Erythroblast (primary cell): ENCODE data around the gene WDR5.

ENCODE experiments used
- GATA1 ChIP-seq: IDR thresholded peaks from 2 replicates; pipeline ENCODE4 v1.6.1; 2011; ENCODE audit warnings: low read depth, mild to moderate bottlenecking, control low read depth, low read length, moderate library complexity
- POLR2A ChIP-seq: IDR thresholded peaks from 2 replicates; pipeline ENCODE4 v1.6.1; 2011; ENCODE audit warnings: mild to moderate bottlenecking, low read length

DNA sequence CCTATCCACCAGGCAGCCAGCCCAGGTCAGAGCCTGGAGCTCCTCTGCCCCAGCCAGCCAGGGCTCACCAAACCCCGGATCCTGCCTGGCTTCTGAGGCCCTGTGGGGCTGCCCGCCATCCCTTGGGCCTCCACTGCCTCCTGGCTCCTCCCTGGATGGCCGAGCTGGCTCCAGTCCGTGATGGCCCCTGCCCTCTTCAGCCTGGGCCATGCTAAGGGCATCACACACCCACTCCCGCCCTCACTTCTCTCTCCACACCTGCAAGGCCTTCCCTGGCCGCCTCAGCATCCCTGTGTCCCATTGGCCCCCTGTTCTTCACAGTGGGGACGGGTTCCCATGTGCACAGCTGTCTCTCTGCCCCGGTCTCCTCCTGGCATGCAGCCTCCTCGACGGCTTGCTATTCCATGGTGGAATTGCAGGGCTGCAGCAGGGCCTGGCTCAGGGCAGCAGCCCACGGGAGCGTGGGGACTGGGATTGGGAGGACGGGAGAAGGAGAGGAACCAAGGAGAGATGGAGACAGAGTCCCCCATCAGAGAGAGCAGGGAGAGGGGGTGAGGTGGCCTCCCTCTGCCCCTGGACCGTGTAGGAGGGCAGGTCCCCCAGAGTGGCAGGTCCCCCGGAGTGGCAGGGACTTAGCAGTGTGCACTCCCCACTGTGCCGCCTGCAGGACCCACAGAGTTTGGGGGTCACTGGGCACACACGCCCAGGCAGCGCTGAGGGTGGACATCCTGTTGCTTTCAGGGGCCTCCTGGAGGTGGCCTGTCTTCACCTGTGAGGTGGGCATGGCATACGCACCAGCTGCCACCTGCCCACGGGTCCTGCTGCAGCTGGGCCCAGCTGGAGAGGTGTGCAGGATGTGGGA is 45.1 kb downstream of the WDR5 start:
- no peak for TF ChIP-seq POLR2A
- no peak for TF ChIP-seq GATA1
